NCI-H146 (cell line): ENCODE data around the gene UTP25.
A peak's percentile ranks its signal among the peaks of the same experiment; 100 is the strongest.

Experiments
- DNase-seq: peaks from one replicate; lab custom pipeline; 2025; lab: John Stamatoyannopoulos, UW

UTP25 gene

GRCh38 chr1:209805875-209806760, 21.7 kb upstream of the UTP25 start, which contains the start of gene IRF6:
Gene IRF6, minus strand, starts transcription at chr1:209806142. Its CDS starts 4,729 bp downstream, at chr1:209801413.
- peak; percentile 95 for DNase-seq

GRCh38 chr1:209807509-209807908, 20.3 kb upstream of the UTP25 start:
- no peak for DNase-seq

GRCh38 chr1:209808059-209808581, 19.7 kb upstream of the UTP25 start:
- peak; percentile 77 for DNase-seq

GRCh38 chr1:209809611-209810010, 18.2 kb upstream of the UTP25 start:
- DNase-seq: no peak

- peak; percentile 87 for DNase-seq
Measured at GRCh38 chr1:209810783-209811182, 17.0 kb upstream of the UTP25 start.

GRCh38 chr1:209813902-209814301, 13.9 kb upstream of the UTP25 start:
- no peak for DNase-seq

DNA sequence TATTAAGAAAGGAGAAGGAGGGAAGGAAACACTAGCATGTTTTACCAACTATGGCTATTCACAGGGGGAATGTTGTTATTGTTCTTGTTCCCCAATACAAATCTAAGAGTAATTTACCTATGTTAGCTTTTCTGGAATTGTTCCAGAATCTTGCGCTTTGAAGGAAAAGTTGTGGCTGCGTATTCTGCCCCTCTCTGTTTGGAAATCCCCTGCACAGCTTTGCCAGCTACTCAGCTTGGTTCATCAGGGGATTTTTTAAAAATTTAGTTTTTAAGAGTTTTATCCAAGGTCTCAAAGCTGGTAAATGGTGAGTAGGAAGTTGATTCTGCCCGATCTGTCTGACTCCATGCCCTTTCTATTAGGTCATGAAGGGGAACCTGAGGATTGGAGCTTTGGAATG, 12.3 kb upstream of the UTP25 start:
- no peak for DNase-seq

- DNase-seq: no peak
Measured at GRCh38 chr1:209815931-209816341, 11.8 kb upstream of the UTP25 start.

DNA sequence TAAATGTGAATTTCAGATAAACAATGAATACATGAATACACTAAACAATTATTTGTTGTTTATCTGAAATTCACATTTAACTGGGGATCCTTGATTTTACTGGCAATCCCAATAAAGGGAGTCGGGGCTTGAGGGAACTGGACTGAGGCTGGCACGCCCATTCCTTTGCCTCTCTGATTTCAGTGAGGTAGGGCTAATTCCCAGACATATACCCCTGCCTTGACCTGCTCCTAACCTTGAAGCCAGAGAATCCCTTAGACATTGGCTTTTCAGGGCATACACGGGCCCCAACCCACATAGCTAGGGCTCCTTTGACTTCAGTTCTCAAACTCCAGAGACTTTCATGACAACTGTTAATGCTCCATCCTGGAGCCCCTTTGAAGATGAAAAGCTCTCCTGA, 10.8 kb upstream of the UTP25 start:
- DNase-seq: no peak

GRCh38 chr1:209817691-209818090, 10.1 kb upstream of the UTP25 start:
- DNase-seq: no peak

DNA sequence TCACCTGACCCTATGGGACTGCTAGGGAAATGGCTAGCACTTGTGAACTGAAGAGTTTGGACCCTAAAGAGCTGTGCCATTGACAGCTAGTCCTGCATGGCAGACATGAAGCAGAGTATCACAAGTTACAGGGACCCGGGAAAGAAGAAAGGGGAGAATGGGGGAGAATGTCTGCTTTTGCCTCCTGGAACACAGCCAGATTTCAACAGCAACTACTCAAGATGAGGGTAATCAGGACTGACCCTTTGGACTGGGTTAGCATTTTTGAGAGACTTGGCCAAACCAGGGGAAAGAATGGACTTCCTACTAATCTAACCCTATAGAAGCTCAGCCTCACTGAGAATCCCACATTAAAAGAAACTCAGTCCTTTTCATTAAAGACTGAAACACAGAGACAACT, 8.7 kb upstream of the UTP25 start:
- DNase-seq: no peak

DNA sequence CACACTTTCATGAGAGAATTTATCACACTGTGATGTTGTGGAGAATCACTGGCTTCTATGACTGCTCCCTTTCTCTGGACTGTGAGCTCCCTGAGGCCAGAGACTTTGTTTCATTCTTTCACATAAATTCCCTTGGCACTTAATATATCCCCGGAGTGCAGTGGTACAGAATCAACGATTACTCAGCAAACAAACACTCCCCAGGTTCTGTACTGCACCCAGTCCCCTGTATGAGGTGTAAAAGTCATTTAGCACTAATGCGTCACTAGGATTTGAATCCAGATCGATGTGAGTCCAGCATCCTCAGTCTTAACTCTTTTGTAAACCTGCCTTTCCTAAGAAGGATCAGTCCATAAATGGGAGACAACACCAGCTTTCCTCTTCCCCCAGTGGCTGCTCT, 6.8 kb upstream of the UTP25 start:
- no peak for DNase-seq

DNA sequence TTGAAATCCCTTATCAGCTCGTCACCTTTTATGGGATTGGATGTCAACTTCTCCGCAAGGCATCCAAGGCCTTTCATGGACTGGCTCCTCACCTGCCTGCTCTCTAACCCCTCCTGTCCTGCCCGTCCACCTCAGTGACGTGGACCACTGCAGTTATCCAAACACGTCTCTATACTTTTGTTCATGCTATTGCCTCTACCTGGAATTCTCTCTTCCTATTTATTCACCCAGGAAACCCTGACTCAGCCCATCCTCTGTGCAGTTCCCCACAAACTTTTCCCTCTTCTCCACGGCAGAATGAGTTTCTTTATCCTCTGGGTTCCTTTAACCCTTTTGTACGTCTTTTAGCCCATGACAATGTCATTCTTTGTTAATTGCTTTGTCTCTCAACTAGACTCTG, 5.1 kb upstream of the UTP25 start:
- peak; percentile 38 for DNase-seq

DNA sequence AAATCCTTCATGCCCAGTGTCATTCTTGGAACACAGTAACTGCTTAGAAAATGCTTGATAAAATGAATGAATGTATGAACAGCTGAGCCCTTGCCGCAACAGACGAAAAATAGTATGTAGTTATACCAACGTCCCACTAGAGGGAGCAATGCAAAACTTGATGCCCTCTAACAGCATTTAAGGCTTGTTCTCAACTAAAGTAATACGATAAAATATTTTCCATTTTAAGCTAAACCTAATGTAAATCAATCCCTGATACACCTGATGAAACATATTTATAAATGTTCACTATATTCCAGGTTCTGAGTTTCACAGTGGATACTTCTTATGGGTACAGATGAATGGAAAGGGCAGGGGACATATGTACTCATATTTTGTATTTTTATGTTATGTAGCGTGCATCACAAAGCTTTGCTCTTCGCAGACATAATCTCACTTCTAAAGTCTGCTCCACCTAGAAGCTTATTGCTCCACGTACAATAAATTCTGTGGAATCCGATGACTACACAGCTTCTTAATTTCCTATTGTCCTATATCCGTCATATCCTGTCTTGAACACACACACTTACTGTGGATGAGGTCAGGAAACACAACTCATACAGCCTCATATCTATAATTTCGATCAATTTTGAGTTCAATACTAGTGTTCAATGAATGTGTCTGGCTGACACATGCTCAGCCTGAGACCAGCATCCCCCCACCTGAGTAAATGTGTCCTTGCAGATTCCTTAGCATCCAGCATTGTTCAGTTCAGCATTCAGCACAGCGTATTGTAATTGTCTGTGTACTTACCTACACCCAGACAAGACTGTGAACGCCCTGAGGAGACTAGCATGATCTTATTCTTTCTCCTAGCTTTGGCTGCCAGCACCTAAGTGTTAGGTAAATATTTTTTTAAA, 4.4 kb upstream of the UTP25 start:
- peak; percentile 71 for DNase-seq

DNA sequence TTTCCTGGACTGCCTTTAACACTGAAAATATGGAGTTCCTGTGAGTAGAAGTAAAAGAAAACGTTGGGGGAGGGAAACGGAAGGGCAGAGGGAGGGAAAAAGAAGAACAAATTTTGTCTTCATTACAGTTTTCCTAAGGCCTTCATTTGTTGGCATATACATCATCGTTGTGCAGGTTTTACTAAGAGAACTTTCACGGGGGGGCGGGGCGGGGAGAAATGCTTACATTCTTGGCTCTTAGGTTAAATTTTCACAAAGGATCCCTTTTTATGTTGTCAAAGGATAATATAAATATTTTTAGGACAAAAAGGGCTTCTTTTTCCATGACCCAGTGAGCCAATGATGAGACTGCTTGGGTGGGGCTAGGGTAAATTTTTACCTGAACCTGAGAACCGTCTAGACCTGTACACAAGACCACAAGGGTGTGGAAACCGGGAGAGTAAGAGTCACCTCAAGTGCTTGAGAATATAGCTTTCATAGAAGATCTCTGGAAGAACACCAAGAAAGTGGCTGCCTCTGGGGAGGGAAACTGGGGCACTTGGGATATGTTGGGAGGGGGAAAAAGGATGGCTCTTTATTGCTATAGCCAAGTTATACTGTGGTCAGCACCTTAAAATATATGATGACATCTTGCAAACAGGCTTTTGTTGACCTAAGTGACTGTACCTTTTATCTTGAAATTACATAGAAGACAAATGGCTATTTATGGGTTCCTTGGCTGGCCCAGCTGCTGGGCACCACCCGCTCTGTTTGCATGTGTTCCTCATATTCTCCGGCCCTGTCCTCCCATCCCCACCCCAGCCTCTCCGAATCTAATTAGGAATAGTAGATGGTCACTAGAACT, 2.0 kb upstream of the UTP25 start:
- DNase-seq: no peak

DNA sequence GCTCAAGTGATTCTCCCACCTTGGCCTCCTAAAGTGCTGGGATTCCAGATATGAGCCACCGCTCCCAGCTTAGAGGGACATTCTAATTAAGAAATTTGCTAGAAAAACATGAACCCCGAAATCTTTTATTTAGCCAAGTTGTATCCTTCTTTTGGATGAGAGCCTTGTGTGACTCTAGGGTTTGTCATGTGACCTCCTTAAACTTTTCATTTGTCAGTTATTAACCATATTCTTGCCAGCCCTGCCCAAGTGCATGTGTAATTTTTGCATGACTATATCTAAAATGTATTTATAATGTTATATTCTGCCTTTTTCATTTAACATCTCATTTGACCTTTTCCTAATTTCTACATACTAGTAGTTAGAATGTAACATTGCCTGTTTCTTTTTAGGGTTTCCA, 1.9 kb downstream of the UTP25 start:
- no peak for DNase-seq

DNA sequence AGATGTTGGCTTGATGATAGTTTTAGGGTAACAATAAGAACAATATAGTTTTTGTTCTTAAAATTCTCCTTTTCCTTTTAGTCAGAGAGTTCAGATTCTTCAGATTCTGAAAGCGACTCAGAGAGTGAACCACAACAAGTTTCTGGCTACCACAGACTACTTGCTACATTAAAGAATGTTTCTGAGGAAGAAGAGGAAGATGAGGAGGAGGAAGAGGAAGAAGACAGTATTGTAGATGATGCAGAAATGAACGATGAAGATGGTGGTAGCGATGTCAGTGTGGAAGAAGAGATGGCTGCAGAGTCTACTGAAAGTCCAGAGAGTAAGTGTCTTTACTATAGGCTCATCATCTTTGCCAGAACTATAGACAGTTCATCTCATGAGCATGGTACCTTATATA, 3.0 kb downstream of the UTP25 start:
- DNase-seq: no peak

DNA sequence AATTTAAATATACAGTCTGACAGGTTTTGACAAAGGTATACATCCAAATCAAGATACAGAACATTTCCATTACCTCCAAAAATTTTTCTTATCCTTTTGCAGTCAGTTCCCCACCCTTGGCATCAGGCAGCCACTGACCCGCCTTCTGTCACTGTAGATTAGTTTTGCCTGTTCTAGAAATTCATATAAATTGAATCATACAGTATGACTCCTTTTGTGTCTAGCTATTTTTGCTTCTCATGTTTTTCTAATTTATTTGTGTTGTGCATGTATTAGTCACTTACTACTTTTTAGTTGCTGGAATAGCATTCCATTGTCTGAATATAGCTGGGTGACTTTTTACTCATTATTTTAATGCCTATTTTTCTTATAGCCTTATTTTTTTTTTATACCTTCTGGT, 3.8 kb downstream of the UTP25 start:
- no peak for DNase-seq

- DNase-seq: no peak
Measured at GRCh38 chr1:209835782-209836298, 8.1 kb downstream of the UTP25 start.

GRCh38 chr1:209837671-209838070, 9.9 kb downstream of the UTP25 start:
- DNase-seq: no peak

DNA sequence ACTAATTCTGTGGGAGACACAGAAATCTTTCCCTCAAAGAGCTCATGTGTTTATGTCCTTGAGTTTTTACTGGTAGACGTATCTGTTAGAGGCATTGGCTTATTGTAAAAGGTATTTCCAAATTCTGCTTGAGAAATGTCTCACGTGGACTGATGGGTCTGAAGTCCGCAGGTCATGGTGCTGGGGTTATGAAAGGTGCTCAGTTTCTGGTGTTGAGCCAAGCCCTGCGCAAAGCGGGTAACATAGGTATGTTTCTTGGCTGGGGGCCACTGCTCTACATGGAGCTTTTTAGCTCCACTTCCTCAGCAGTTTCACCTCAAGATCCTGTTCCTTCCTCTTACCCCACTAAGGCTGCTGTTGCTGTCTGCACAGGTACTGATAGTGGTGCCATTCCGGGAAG, 10.8 kb downstream of the UTP25 start:
- no peak for DNase-seq
